ENCODE data around the gene BRPF1.

Gene BRPF1

GRCh38 chr3:9739181-9739580 lies 7.6 kb downstream of the BRPF1 start:
- no peaks in the 10 kb centered on the region for H3K9me3 Mint-ChIP-seq
- H3K36me3 Mint-ChIP-seq (ENCODE audit: low read depth) = peaks cover 64% of the 10 kb centered on the region
- no peak overlapping the region for H3K27ac Mint-ChIP-seq
- no peaks in the 10 kb centered on the region for H3K27me3 Mint-ChIP-seq (ENCODE audit: low read depth)
- TF ChIP-seq, protein P1, sequence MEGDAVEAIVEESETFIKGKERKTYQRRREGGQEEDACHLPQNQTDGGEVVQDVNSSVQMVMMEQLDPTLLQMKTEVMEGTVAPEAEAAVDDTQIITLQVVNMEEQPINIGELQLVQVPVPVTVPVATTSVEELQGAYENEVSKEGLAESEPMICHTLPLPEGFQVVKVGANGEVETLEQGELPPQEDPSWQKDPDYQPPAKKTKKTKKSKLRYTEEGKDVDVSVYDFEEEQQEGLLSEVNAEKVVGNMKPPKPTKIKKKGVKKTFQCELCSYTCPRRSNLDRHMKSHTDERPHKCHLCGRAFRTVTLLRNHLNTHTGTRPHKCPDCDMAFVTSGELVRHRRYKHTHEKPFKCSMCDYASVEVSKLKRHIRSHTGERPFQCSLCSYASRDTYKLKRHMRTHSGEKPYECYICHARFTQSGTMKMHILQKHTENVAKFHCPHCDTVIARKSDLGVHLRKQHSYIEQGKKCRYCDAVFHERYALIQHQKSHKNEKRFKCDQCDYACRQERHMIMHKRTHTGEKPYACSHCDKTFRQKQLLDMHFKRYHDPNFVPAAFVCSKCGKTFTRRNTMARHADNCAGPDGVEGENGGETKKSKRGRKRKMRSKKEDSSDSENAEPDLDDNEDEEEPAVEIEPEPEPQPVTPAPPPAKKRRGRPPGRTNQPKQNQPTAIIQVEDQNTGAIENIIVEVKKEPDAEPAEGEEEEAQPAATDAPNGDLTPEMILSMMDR (IDR thresholded peaks at IDR 0.05; ENCODE audit: unreplicated experiment in 3 of 3) = no peak
- no peak overlapping the region for H3K4me3 Mint-ChIP-seq
- H3K4me1 Mint-ChIP-seq = no peaks in the 10 kb centered on the region

- H3K27me3 Mint-ChIP-seq (ENCODE audit: low read depth) = no peaks in the 10 kb centered on the region
- TF ChIP-seq, protein P1 (IDR thresholded peaks at IDR 0.05; ENCODE audit: unreplicated experiment in 3 of 3) = no peak
- H3K9me3 Mint-ChIP-seq = no peaks in the 10 kb centered on the region
- H3K27ac Mint-ChIP-seq = no peak overlapping the region
- no peak overlapping the region for H3K4me3 Mint-ChIP-seq
- H3K36me3 Mint-ChIP-seq (ENCODE audit: low read depth) = peaks cover 72% of the 10 kb centered on the region
- no peaks in the 10 kb centered on the region for H3K4me1 Mint-ChIP-seq
Measured at GRCh38 chr3:9742560-9742959, 11.0 kb downstream of the BRPF1 start.

GRCh38 chr3:9743548-9743947 lies 12.0 kb downstream of the BRPF1 start:
- H3K4me3 Mint-ChIP-seq = no peak overlapping the region
- H3K27me3 Mint-ChIP-seq (ENCODE audit: low read depth) = no peaks in the 10 kb centered on the region

DNA sequence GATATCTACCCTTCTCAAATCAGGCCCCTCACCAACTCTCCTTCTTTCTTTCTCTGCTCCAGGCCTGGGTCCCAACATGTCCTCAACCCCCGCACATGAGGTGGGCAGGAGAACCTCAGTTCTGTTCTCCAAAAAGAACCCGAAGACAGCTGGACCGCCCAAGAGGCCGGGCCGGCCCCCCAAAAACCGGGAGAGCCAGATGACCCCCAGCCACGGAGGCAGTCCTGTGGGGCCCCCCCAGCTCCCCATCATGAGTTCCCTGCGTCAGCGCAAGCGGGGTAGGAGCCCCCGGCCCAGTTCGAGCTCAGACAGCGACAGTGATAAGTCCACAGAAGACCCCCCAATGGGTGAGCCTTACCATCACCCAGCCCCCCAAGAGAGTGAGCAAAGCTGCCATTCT lies 12.6 kb downstream of the BRPF1 start:
- H3K36me3 Mint-ChIP-seq (ENCODE audit: low read depth) = peaks cover 68% of the 10 kb centered on the region
- H3K4me1 Mint-ChIP-seq = peaks cover 2% of the 10 kb centered on the region
- H3K27me3 Mint-ChIP-seq (ENCODE audit: low read depth) = no peaks in the 10 kb centered on the region
- H3K9me3 Mint-ChIP-seq = no peaks in the 10 kb centered on the region
- TF ChIP-seq, protein P1 (IDR thresholded peaks at IDR 0.05; ENCODE audit: unreplicated experiment in 3 of 3) = no peak
- no peak overlapping the region for H3K4me3 Mint-ChIP-seq
- no peak overlapping the region for H3K27ac Mint-ChIP-seq

More at GRCh38 chr3:9743548-9743947, 12.0 kb downstream of the BRPF1 start:
- H3K9me3 Mint-ChIP-seq = no peaks in the 10 kb centered on the region
- no peak overlapping the region for H3K27ac Mint-ChIP-seq
- peaks cover 71% of the 10 kb centered on the region for H3K36me3 Mint-ChIP-seq (ENCODE audit: low read depth)
- TF ChIP-seq, protein P1 (IDR thresholded peaks at IDR 0.05; ENCODE audit: unreplicated experiment in 3 of 3) = no peak
- H3K4me1 Mint-ChIP-seq = no peaks in the 10 kb centered on the region

DNA sequence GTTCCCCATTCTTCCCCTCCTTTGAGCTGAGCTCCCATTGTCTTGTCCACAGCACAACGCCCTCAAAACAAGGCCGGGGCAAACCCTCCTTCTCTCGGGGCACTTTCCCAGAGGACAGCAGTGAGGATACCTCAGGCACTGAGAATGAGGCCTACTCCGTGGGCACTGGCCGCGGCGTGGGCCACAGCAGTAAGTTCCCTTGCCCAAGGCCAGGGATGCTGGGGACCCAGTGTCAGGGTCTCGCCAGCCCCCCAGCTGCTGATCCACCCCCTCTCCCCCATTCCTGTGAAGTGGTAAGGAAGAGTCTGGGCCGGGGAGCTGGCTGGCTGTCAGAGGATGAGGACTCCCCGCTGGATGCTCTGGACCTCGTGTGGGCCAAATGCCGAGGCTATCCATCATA lies 14.0 kb downstream of the BRPF1 start:
- no peaks in the 10 kb centered on the region for H3K27me3 Mint-ChIP-seq (ENCODE audit: low read depth)
- no peaks in the 10 kb centered on the region for H3K9me3 Mint-ChIP-seq
- no peak overlapping the region for H3K27ac Mint-ChIP-seq
- TF ChIP-seq, protein P1 (IDR thresholded peaks at IDR 0.05; ENCODE audit: unreplicated experiment in 3 of 3) = no peak
- peaks cover 14% of the 10 kb centered on the region for H3K4me1 Mint-ChIP-seq
- H3K4me3 Mint-ChIP-seq = no peak overlapping the region
- H3K36me3 Mint-ChIP-seq (ENCODE audit: low read depth) = peaks cover 65% of the 10 kb centered on the region

- peaks cover 22% of the 10 kb centered on the region for H3K4me1 Mint-ChIP-seq
- TF ChIP-seq, protein P1 (IDR thresholded peaks at IDR 0.05; ENCODE audit: unreplicated experiment in 3 of 3) = no peak
Measured at GRCh38 chr3:9746330-9746729, 14.8 kb downstream of the BRPF1 start.

More at GRCh38 chr3:9746330-9746729, 14.8 kb downstream of the BRPF1 start:
- H3K27me3 Mint-ChIP-seq (ENCODE audit: low read depth) = no peaks in the 10 kb centered on the region
- no peaks in the 10 kb centered on the region for H3K9me3 Mint-ChIP-seq
- peaks cover 62% of the 10 kb centered on the region for H3K36me3 Mint-ChIP-seq (ENCODE audit: low read depth)
- no peak overlapping the region for H3K4me3 Mint-ChIP-seq
- peak overlapping the region in 1 of 3 experiments; percentile 16 for H3K27ac Mint-ChIP-seq

All from nephron (organoid).